HG03025 (cell line): ENCODE data around the gene RRBP1.
"Not testable (repeated sequence)": the region's sequence is repeated elsewhere in the genome, so short reads cannot be mapped to it uniquely, and the experiment has no call there.

ENCODE experiments used
- ATAC-seq: cut with Tn5 transposase; IDR thresholded peaks from one replicate; pipeline ENCODE4 v1.9.1; 2021; ENCODE audit warnings: mild to moderate bottlenecking, moderate library complexity; ENCODE audit not compliant: unreplicated experiment, low FRiP score

RRBP1 gene

GRCh38 chr20:17710379-17711266 lies 28.6 kb upstream of the RRBP1 start:
- ATAC-seq = no peak

GRCh38 chr20:17709361-17710293 lies 27.6 kb upstream of the RRBP1 start:
- ATAC-seq = no peak

- no peak for ATAC-seq
These were observed 26.8 kb upstream of the RRBP1 start for GRCh38 chr20:17708675-17709360.

GRCh38 chr20:17707951-17708350 lies 25.9 kb upstream of the RRBP1 start:
- ATAC-seq = not testable (repeated sequence)

GRCh38 chr20:17706632-17707031 lies 24.6 kb upstream of the RRBP1 start:
- no peak for ATAC-seq

- no peak for ATAC-seq
These were observed 23.9 kb upstream of the RRBP1 start for GRCh38 chr20:17705916-17706315.

GRCh38 chr20:17704589-17705317 lies 22.7 kb upstream of the RRBP1 start:
- no peak for ATAC-seq

- no peak for ATAC-seq
These were observed 19.8 kb upstream of the RRBP1 start for GRCh38 chr20:17701826-17702225.

- no peak for ATAC-seq
These were observed 18.6 kb upstream of the RRBP1 start for GRCh38 chr20:17700637-17701036.

GRCh38 chr20:17699931-17700351 lies 17.9 kb upstream of the RRBP1 start, which contains the start of gene BANF2:
Gene BANF2, plus strand, starts transcription at chr20:17699966. Its CDS starts 25,060 bp downstream, at chr20:17725026.
- no peak for ATAC-seq

- no peak for ATAC-seq
These were observed 16.3 kb upstream of the RRBP1 start for GRCh38 chr20:17698384-17698783.

GRCh38 chr20:17697171-17697570 lies 15.1 kb upstream of the RRBP1 start:
- no peak for ATAC-seq

GRCh38 chr20:17696287-17696686 lies 14.2 kb upstream of the RRBP1 start:
- no peak for ATAC-seq

- no peak for ATAC-seq
These were observed 12.7 kb upstream of the RRBP1 start for GRCh38 chr20:17694767-17695166.

- no peak for ATAC-seq
These were observed 11.5 kb upstream of the RRBP1 start for GRCh38 chr20:17693444-17694001.

GRCh38 chr20:17691758-17692157 lies 9.7 kb upstream of the RRBP1 start:
- ATAC-seq = no peak

GRCh38 chr20:17690144-17690543 lies 8.1 kb upstream of the RRBP1 start:
- no peak for ATAC-seq

GRCh38 chr20:17688965-17689364 lies 6.9 kb upstream of the RRBP1 start:
- ATAC-seq = no peak

- ATAC-seq = no peak
These were observed 5.8 kb upstream of the RRBP1 start for GRCh38 chr20:17687800-17688199.

GRCh38 chr20:17685168-17685567 lies 3.1 kb upstream of the RRBP1 start:
- ATAC-seq = no peak
